AG04450 (cell line): ENCODE data around the gene CLEC4A. TPM values are rescaled to one million over a fixed set of nuclear protein-coding genes. Genes with fewer than 3 reads are reported as not detected.
"Not testable (repeated sequence)": the region's sequence is repeated elsewhere in the genome, so short reads cannot be mapped to it uniquely, and the experiment has no call there.

Experiments used
- CTCF ChIA-PET: fragments of 300-600, 350-600 bp; formaldehyde crosslinking; extraction: SDS; loops from one replicate; lab custom pipeline; 2022; ENCODE audit warnings: antibody characterized with exemption, inconsistent platforms; lab: Charles Lee
- POLR2A ChIA-PET: fragments of 350-600 bp; formaldehyde crosslinking; extraction: SDS; loops from one replicate; lab custom pipeline; 2021; ENCODE audit warnings: antibody characterized with exemption, inconsistent platforms; lab: Yijun Ruan, JAX
- DNase-seq: peaks from one replicate; pipeline ENCODE4 v3.0.0-alpha.2; 2011; ENCODE audit warnings: low read depth, low spot score
- H3K27ac ChIP-seq: one replicate; pipeline ENCODE4 v1.5.1; 2012; ENCODE audit warnings: low read depth, low read length, control low read depth
- H3K27me3 ChIP-seq: one replicate; pipeline ENCODE4 v1.6.0; 2012; ENCODE audit warnings: low read length; ENCODE audit not compliant: control insufficient read depth, insufficient read depth
- H3K4me3 ChIP-seq: 2 replicates; pipeline ENCODE4 v1.5.1; 2011; ENCODE audit warnings: mild to moderate bottlenecking, low read depth, low read length, control low read depth
- H3K9me3 ChIP-seq: 2 replicates; pipeline ENCODE4 v1.5.1; 2012; ENCODE audit warnings: low read length; ENCODE audit not compliant: control insufficient read depth, insufficient read depth
- CTCF ChIP-seq: IDR thresholded peaks from 2 replicates; pipeline ENCODE4 v1.5.1; 2011; ENCODE audit warnings: low read depth, low read length, control low read depth, inconsistent platforms
- polyA plus RNA-seq: library from polyadenylated mRNA; depleted of rRNA; stranded (reverse); fragments of >200 nt; gene quantifications from 2 replicates; pipeline ENCODE4 v1.2.3, GENCODE V29; 2011

The CLEC4A gene
- polyA plus RNA-seq, 1 experiment: 0.24 TPM

- POLR2A ChIA-PET: no interaction called here
- CTCF ChIA-PET: no interaction called here
- H3K27ac ChIP-seq: no peak overlapping the region
- TF ChIP-seq CTCF: no peak
- H3K27me3 ChIP-seq: no peaks in the 10 kb centered on the region
- no peak for DNase-seq
- no peak overlapping the region for H3K4me3 ChIP-seq
- no peaks in the 10 kb centered on the region for H3K9me3 ChIP-seq
Observed at GRCh38 chr12:8096281-8096915, 27.0 kb upstream of the CLEC4A start.

GRCh38 chr12:8099235-8099634 lies 24.2 kb upstream of the CLEC4A start:
- CTCF ChIA-PET: interaction anchor here (2.6 kb wide), 1 partner anchor 10 kb away, joined by 9 read pairs; no protein-coding TSS in a partner anchor
- Histone ChIP-seq H3K27ac (no peak overlapping the region), H3K9me3 (no peaks in the 10 kb centered on the region), H3K4me3 (no peak overlapping the region), H3K27me3 (no peaks in the 10 kb centered on the region)
- DNase-seq: no peak
- TF ChIP-seq CTCF: no peak
- POLR2A ChIA-PET: no interaction called here

DNA sequence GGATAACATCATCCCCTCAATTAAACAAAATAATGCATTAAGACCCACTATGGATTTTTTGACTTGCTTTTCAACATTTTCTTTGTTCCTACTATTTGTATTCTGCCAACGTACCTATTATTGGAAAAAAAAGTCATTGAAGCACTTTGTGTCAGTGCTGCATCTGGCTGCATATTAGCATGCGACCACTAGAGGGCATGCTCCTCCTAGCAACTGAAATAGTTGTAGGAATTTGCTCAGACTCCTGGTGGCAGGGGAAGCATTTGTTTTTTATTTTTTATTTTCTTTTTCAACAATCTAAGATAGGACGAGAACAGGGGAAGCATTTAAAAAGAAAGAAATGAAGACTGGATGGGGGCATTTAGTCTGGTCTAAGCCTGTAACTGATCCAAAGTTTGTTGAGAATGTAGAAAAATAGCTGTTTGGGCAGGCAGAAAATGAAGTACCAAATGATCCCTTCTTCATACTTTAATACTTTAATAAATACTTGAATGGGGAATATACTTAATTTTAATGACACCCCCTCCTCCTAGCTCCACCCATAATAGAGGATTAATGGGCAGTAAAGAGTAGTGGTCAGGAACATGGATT lies 14.5 kb upstream of the CLEC4A start:
- H3K27me3 ChIP-seq: no peaks in the 10 kb centered on the region
- no peak overlapping the region for H3K27ac ChIP-seq
- no peaks in the 10 kb centered on the region for H3K9me3 ChIP-seq
- no peak overlapping the region for H3K4me3 ChIP-seq
- DNase-seq: peak; percentile 63
- ChIA-PET POLR2A (no interaction called here), CTCF (interaction anchor here (0.5 to 4.4 kb wide), 29 partner anchors 9 to 288 kb away, joined by 3 to 52 read pairs (median 5); partner anchors contain the start of gene ZNF705A)
- TF ChIP-seq CTCF: peak; percentile 100

- CTCF ChIA-PET: interaction anchor here (1.5 kb wide), 1 partner anchor 118 kb away, joined by 6 read pairs; no protein-coding TSS in a partner anchor
- H3K4me3 ChIP-seq, POLR2A ChIA-PET, H3K27me3 ChIP-seq, H3K27ac ChIP-seq, H3K9me3 ChIP-seq, DNase-seq: not testable (repeated sequence)
Observed at GRCh38 chr12:8113117-8113516, 10.3 kb upstream of the CLEC4A start.

DNA sequence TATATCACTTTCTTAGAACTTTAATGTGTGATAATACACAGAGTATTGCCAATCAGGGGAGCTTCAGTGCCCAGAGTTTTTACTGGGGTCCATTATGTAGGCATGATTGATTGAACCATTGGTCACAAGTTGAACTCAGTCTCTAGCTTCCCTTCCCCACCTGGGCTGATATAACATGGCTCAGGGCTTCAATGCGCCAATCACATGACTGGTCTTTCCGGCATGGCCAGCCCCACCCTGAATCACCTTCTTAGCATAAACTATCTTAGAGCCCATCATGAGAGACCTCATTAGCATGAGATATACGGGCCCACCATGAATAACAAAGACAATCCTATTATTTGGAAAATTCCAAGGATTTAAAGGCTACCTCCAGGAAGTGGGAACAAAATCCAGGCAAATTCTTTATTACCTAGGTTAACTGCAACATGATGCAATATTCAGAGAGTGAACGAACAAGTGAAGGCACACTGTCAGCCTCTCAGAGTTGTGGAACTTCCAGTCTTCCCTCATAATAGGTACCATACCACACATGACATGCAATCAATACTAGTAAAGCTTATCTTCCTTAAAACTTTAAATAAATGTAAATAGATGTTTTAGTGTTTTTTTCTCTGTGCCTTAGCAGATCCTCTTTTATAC lies 3.2 kb upstream of the CLEC4A start:
- H3K9me3 ChIP-seq: no peaks in the 10 kb centered on the region
- no peak for TF ChIP-seq CTCF
- ChIA-PET POLR2A (no interaction called here), CTCF (interaction anchor here (1.8 to 2.1 kb wide), 2 partner anchors 11 to 59 kb away, joined by 5 to 12 read pairs; no protein-coding TSS in a partner anchor)
- H3K4me3 ChIP-seq: no peak overlapping the region
- H3K27me3 ChIP-seq: no peaks in the 10 kb centered on the region
- DNase-seq: no peak
- H3K27ac ChIP-seq: no peak overlapping the region
